CD4-positive, CD25-positive, alpha-beta regulatory T cell (primary cell): ENCODE results near the gene MAX. TPM values are rescaled to one million over a fixed set of nuclear protein-coding genes. Genes with fewer than 3 reads are reported as not detected.
A peak's percentile ranks its signal among the peaks of the same experiment; 100 is the strongest.

ENCODE experiments used
- ATAC-seq, 2 donors: fragments of 150-1000 bp; cut with Tn5 transposase; one replicate each; pipeline ENCODE4 v1.10.0; 2021; ENCODE audit warnings: low read depth in 2 of 2, moderate number of reproducible peaks in 2 of 2, moderate library complexity in 1 of 2
- DNase-seq, 3 donors: peaks; one replicate each; pipeline versions ENCODE4 v3.0.0 to v3.0.0-alpha.2; 2012 to 2022; ENCODE audit warnings: mixed read lengths in 1 of 3
- H3K27ac ChIP-seq: one replicate; pipeline ENCODE4 v1.7.0; 2013; ENCODE audit warnings: mild to moderate bottlenecking, low read length; ENCODE audit not compliant: insufficient read depth, poor library complexity, severe bottlenecking
- H3K27me3 ChIP-seq: one replicate; pipeline ENCODE4 v1.7.0; 2013; ENCODE audit warnings: low read length; ENCODE audit not compliant: control insufficient read depth, insufficient read depth
- H3K36me3 ChIP-seq: one replicate; pipeline ENCODE4 v1.7.0; 2013; ENCODE audit warnings: mild to moderate bottlenecking, low read length, moderate library complexity; ENCODE audit not compliant: control insufficient read depth, insufficient read depth
- H3K4me1 ChIP-seq: 2 replicates; pipeline ENCODE4 v1.7.0; 2013; ENCODE audit warnings: mild to moderate bottlenecking, low read length; ENCODE audit not compliant: insufficient read depth, control insufficient read depth, poor library complexity, severe bottlenecking
- H3K4me3 ChIP-seq: one replicate; pipeline ENCODE4 v1.7.0; 2013; ENCODE audit warnings: low read depth, mild to moderate bottlenecking, low read length, moderate library complexity
- H3K9me3 ChIP-seq, 2 experiments: 1 replicate in 1 of 2; 2 replicates in 1 of 2; pipeline ENCODE4 v1.7.0; 2013; ENCODE audit warnings: low read length in 2 of 2, mild to moderate bottlenecking in 1 of 2, moderate library complexity in 1 of 2; ENCODE audit not compliant: control insufficient read depth in 2 of 2
- H3K27ac Mint-ChIP-seq, 3 donors: one replicate each; pipeline ENCODE4 v1.8.0; 2020 to 2022; ENCODE audit warnings: mild to moderate bottlenecking in 3 of 3, mixed read lengths in 3 of 3, moderate library complexity in 2 of 3
- H3K27me3 Mint-ChIP-seq: one replicate; pipeline ENCODE4 v1.8.0; 2022; ENCODE audit warnings: mild to moderate bottlenecking, mixed read lengths
- H3K36me3 Mint-ChIP-seq: one replicate; pipeline ENCODE4 v1.8.0; 2020; ENCODE audit warnings: mixed read lengths
- H3K4me1 Mint-ChIP-seq, 4 donors: one replicate each; pipeline ENCODE4 v1.8.0; 2020 to 2022; ENCODE audit warnings: mixed read lengths in 4 of 4, mild to moderate bottlenecking in 1 of 4
- H3K4me3 Mint-ChIP-seq, 4 donors: one replicate each; pipeline ENCODE4 v1.8.0; 2020 to 2022; ENCODE audit warnings: mild to moderate bottlenecking in 4 of 4, mixed read lengths in 4 of 4, moderate library complexity in 3 of 4
- H3K9me3 Mint-ChIP-seq, 7 donors: one replicate each; pipeline ENCODE4 v1.8.0; 2020 to 2022; ENCODE audit warnings: mixed read lengths in 7 of 7, mild to moderate bottlenecking in 3 of 7, moderate library complexity in 2 of 7
- polyA plus RNA-seq, 4 donors: library from polyadenylated mRNA; unstranded; fragments of 300-500 nt; fragmentation: Illumina TruSeq; gene quantifications; one replicate each; pipeline ENCODE4 v1.2.3, GENCODE V29; 2021
- total RNA-seq: library from RNA; stranded (reverse); gene quantifications from one replicate; pipeline ENCODE4 v1.2.3, GENCODE V29; 2022

MAX gene
- total and polyA plus RNA-seq, 5 donors from 2014 or later = 170 to 219 (median 186) TPM

DNA sequence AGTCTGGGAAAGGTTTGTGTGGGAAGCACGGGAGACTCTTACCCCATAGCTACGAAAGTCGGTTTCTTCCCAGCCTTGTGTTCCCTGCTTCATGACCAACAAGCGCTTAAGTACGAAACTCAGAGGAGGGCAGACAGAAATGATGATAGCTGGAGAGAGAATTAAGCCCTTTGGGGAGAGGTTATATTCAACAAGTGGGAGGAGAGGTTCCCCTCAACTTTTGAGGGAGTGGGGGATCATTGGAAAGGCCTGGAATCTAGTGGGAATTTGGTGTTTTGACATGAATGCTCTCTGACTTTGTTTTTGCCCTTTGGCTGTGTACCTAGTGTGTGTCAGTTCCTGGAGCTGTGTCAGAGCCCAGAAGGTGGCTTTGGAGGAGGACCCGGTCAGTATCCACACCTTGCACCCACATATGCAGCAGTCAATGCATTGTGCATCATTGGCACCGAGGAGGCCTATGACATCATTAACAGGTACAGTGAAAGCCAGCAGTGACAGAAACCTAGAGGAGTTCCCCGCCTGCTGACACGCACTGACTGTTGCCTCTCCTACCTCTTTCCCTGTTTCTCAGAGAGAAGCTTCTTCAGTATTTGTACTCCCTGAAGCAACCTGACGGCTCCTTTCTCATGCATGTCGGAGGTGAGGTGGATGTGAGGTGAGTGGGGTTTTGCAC lies 75.1 kb downstream of the MAX start:
- no peak for ATAC-seq
- H3K27me3 Mint-ChIP-seq = no peaks in the 10 kb centered on the region
- H3K36me3 ChIP-seq = peaks cover 25% of the 10 kb centered on the region
- DNase-seq = no peak
- H3K27ac ChIP-seq = no peak overlapping the region
- H3K4me1 Mint-ChIP-seq = peaks cover 0 to 2% (median 0%) of the 10 kb centered on the region in 4 donors
- no peaks in the 10 kb centered on the region for H3K27me3 ChIP-seq
- H3K4me3 Mint-ChIP-seq = no peak overlapping the region
- H3K9me3 Mint-ChIP-seq = no peaks in the 10 kb centered on the region
- H3K4me1 ChIP-seq = no peaks in the 10 kb centered on the region
- peaks cover 44% of the 10 kb centered on the region for H3K36me3 Mint-ChIP-seq
- H3K9me3 ChIP-seq = no peaks in the 10 kb centered on the region
- H3K4me3 ChIP-seq = no peak overlapping the region
- H3K27ac Mint-ChIP-seq = peak overlapping the region in 1 of 3 donors; percentile 14

DNA sequence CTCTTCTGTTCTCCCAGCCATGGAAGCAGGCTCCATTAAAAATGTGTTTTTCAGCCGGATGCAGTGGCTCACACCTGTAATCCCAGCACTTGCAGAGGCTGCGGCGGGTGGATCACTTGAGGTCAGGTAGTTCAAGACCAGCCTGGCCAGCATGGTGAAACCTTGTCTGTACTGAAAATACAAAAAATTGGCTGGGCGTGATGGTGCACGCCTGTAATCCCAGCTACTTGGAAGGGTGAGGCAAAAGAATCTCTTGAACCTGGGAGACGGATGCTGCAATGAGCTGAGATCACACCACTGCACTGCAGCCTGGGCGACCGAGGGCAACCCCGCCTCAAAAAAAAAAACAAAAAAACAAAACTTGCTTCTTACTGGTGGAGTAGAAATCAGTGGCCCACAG lies 75.8 kb downstream of the MAX start:
- Mint-ChIP-seq H3K27me3 (no peaks in the 10 kb centered on the region), H3K4me1 (peaks cover 0 to 2% (median 0%) of the 10 kb centered on the region in 4 donors), H3K4me3 (no peak overlapping the region), H3K36me3 (peaks cover 45% of the 10 kb centered on the region), H3K9me3 (no peaks in the 10 kb centered on the region), H3K27ac (peak overlapping the region in 1 of 3 donors; percentile 26)
- no peaks in the 10 kb centered on the region for H3K9me3 ChIP-seq
- H3K4me1 ChIP-seq = no peaks in the 10 kb centered on the region
- H3K27ac ChIP-seq = no peak overlapping the region
- ATAC-seq (no peak), DNase-seq (no peak)
- H3K36me3 ChIP-seq = peaks cover 22% of the 10 kb centered on the region
- H3K27me3 ChIP-seq = no peaks in the 10 kb centered on the region
- H3K4me3 ChIP-seq = no peak overlapping the region

DNA sequence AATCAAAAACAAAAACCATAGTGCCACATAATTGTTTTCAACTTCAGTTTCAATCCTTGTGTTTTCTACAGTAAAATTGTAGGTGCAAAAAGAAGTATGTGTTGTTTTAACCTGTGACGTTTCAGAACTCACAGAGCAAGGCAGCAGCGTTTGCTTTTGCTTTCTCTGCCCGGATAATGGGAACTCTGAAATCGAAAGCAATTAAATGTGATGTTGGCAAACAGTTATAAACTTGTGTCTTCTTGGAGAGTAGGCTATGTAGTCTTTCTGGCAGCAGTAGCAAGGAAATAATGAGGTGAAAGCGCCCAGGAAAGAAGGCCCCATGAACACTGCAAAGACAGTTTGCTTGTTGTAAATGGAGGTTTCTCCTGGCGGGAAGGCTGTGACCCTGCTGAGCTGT lies 76.5 kb downstream of the MAX start:
- no peak for ATAC-seq
- Mint-ChIP-seq H3K4me1 (no peaks in the 10 kb centered on the region), H3K36me3 (peaks cover 42% of the 10 kb centered on the region)

More for the DNA sequence above, 76.5 kb downstream of the MAX start:
- no peak overlapping the region for H3K4me3 ChIP-seq
- Mint-ChIP-seq H3K9me3 (no peaks in the 10 kb centered on the region), H3K27me3 (no peaks in the 10 kb centered on the region), H3K4me3 (no peak overlapping the region), H3K27ac (no peak overlapping the region)
- no peak for DNase-seq
- H3K4me1 ChIP-seq = no peaks in the 10 kb centered on the region
- no peak overlapping the region for H3K27ac ChIP-seq
- no peaks in the 10 kb centered on the region for H3K9me3 ChIP-seq
- H3K36me3 ChIP-seq = peaks cover 22% of the 10 kb centered on the region
- no peaks in the 10 kb centered on the region for H3K27me3 ChIP-seq

Other genes starting within 250 kb of the MAX start
- gene SPTB, start 222.6 kb downstream of the MAX start, total RNA-seq = 0.91 TPM
- under 1 TPM in 3 of 4 donors, not detected in 1; 0.11 to 0.24 (median 0.23) TPM for gene SPTB, start 222.6 kb downstream of the MAX start, polyA plus RNA-seq
- gene CHURC1, start 188.1 kb downstream of the MAX start, total RNA-seq = 95.3 TPM
- gene CHURC1, start 188.1 kb downstream of the MAX start, polyA plus RNA-seq = 100 to 1,000 TPM; 171 to 228 (median 188) TPM
- gene GPX2, start 159.8 kb downstream of the MAX start, total RNA-seq = not detected
- under 1 TPM in 2 of 4 donors, not detected in 2; 0.54 to 0.94 TPM for gene GPX2, start 159.8 kb downstream of the MAX start, polyA plus RNA-seq
- 6.5 TPM for gene RAB15, start 130.2 kb downstream of the MAX start, total RNA-seq
- gene RAB15, start 130.2 kb downstream of the MAX start, polyA plus RNA-seq = 1 to 10 TPM; 3.0 to 4.7 (median 3.2) TPM
- 15.5 TPM for gene FNTB, start 115.6 kb downstream of the MAX start, total RNA-seq
- 1 to 10 TPM; 6.3 to 9.8 (median 7.7) TPM for gene FNTB, start 115.6 kb downstream of the MAX start, polyA plus RNA-seq